ENCODE measurements around the gene TMEM132E.
"Not testable (repeated sequence)": the region's sequence is repeated elsewhere in the genome, so short reads cannot be mapped to it uniquely, and the experiment has no call there.

TMEM132E gene, protein sequence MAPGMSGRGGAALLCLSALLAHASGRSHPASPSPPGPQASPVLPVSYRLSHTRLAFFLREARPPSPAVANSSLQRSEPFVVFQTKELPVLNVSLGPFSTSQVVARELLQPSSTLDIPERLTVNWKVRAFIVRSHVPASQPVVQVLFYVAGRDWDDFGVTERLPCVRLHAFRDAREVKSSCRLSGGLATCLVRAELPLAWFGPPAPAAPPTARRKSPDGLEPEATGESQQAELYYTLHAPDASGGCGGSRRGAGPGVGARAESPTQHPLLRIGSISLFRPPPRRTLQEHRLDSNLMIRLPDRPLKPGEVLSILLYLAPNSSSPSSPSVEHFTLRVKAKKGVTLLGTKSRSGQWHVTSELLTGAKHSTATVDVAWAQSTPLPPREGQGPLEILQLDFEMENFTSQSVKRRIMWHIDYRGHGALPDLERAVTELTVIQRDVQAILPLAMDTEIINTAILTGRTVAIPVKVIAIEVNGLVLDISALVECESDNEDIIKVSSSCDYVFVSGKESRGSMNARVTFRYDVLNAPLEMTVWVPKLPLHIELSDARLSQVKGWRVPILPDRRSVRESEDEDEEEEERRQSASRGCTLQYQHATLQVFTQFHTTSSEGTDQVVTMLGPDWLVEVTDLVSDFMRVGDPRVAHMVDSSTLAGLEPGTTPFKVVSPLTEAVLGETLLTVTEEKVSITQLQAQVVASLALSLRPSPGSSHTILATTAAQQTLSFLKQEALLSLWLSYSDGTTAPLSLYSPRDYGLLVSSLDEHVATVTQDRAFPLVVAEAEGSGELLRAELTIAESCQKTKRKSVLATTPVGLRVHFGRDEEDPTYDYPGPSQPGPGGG (N-terminal part only)

DNA sequence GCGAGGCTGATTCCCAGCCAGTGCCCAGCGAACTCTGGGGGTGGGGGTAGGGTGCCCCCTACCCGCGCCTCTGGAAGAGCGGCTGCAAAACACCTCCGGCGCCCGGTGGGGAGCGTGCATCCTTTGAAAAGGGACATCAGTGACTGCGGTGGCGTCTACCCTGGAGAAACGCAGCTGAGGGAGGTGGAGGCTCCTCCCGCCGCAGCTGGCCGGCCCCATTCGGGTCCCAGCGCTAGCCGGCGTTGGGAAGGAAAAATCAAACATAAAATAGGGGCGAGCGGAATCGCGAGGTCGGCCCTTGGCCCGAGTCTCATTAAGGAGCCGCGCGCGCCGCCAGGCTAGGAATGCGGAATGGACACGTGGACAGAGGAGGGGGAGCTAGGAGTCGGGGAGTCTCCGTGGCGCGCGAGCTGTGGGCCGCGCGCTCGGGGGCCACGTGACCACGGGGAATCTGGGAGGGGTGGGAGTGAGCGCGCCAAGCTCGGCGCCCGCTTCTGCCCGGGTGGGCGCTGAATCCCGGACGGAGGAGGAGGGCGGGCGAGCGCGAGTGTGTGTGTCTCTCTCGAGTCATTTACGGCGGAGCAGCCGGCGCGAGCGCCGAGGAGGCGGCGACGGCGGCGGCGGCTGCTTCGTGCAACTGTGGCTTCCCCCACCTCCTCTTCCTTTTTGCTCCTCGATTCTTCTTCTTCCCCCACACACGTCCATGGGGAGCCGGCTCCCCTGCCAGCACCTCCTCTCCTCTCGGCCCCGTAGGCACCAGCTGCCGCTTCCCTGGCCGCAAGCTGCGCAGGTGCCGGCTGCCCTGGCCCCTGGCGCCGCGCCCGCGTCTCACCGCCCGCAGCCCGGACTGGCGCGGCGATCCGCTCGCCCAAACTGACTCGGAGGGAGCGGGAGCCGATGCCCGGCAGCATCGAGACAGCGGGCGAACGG is at the start of gene TMEM132E:
Gene TMEM132E, plus strand, starts transcription at position 566 of the 930 bp plus-strand sequence. CDS start 1,495 bp downstream, outside the sequence.
- peak; percentile 51 for DNase-seq (ENCODE audit: low spot score)
- TF ChIP-seq CTCF (IDR thresholded peaks at IDR 0.05; ENCODE audit: extremely low read depth, missing control alignments): no peak

DNA sequence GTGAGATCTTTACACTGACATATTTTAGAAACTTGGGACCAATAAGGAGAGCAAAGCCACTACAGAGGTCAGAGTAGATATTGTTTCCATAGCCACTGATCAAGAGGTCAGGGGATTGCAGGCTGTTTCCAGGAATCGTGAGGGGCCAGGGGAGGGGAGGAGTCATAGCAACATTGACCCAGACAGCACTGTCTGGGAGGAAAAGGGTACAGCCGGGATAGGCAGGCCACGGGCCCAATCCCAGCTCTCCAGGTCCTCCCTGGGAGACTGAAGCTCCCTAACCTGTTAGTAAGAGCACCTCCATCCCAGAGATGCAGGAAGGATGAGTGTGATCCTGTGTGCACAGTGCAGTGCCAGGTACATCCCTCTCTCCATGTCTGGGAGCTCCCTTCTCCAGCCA is 48.5 kb upstream of the TMEM132E start:
- DNase-seq (ENCODE audit: low spot score): no peak
- TF ChIP-seq CTCF (IDR thresholded peaks at IDR 0.05; ENCODE audit: extremely low read depth, missing control alignments): no peak

- no peak for DNase-seq (ENCODE audit: low spot score)
- TF ChIP-seq CTCF (IDR thresholded peaks at IDR 0.05; ENCODE audit: extremely low read depth, missing control alignments): no peak
Observed at GRCh38 chr17:34532281-34533065, 46.9 kb upstream of the TMEM132E start.

GRCh38 chr17:34533806-34534527 is 45.4 kb upstream of the TMEM132E start:
- DNase-seq (ENCODE audit: low spot score): no peak
- TF ChIP-seq CTCF (IDR thresholded peaks at IDR 0.05; ENCODE audit: extremely low read depth, missing control alignments): no peak

- no peak for DNase-seq (ENCODE audit: low spot score)
- no peak for TF ChIP-seq CTCF (IDR thresholded peaks at IDR 0.05; ENCODE audit: extremely low read depth, missing control alignments)
Observed at GRCh38 chr17:34537445-34537844, 41.9 kb upstream of the TMEM132E start.

- DNase-seq (ENCODE audit: low spot score): not testable (repeated sequence)
Observed at GRCh38 chr17:34538582-34538981, 40.8 kb upstream of the TMEM132E start.
